B cell (primary cell): ENCODE measurements around the gene NFE2L1. TPM values are rescaled to one million over a fixed set of nuclear protein-coding genes. Genes with fewer than 3 reads are reported as not detected.

Source experiments
- ATAC-seq: fragments of 200-7000 bp; cut with Tn5 transposase; one replicate; pipeline ENCODE4 v1.10.0; 2021; ENCODE audit warnings: low read depth, mild to moderate bottlenecking, moderate number of reproducible peaks, moderate library complexity
- CTCF ChIA-PET: fragments of 350-600 bp; sonication (Branson Sonifier 250); formaldehyde crosslinking; loops from one replicate; lab custom pipeline; 2021; ENCODE audit warnings: antibody characterized with exemption, inconsistent platforms; lab: Charles Lee
- POLR2A ChIA-PET: fragments of 350-600 bp; sonication (Branson Sonifier 250); formaldehyde crosslinking; loops from one replicate; lab custom pipeline; 2021; ENCODE audit warnings: antibody characterized with exemption; lab: Charles Lee
- DNase-seq: peaks from one replicate; pipeline ENCODE4 v3.0.0; 2013
- H2AFZ ChIP-seq: 2 replicates; pipeline ENCODE4 v1.6.1; 2012; ENCODE audit warnings: mild to moderate bottlenecking, low read depth, low read length; ENCODE audit not compliant: insufficient read depth, poor library complexity, severe bottlenecking
- H3K27ac ChIP-seq, 2 donors: 1 replicate in 1 of 2; 2 replicates in 1 of 2; pipeline ENCODE4 v1.5.1; 2012 to 2013; ENCODE audit warnings: low read length in 2 of 2, mild to moderate bottlenecking in 2 of 2, moderate library complexity in 1 of 2
- H3K27me3 ChIP-seq, 4 experiments: fragments of 200-600 bp in 1 of 4; sonication (generic) in 1 of 4; replicated peaks in 1 of 4; 1 replicate in 2 of 4; 2 replicates in 2 of 4; pipeline versions ENCODE4 v1.6.1 to v1.7.0; 2013 to 2016; ENCODE audit warnings: low read length in 3 of 4, mild to moderate bottlenecking in 2 of 4, mixed read lengths in 1 of 4, moderate library complexity in 1 of 4; ENCODE audit not compliant: insufficient read depth in 4 of 4, control insufficient read depth in 3 of 4; ENCODE audit errors: control extremely low read depth in 1 of 4
- H3K36me3 ChIP-seq, 2 experiments: replicated peaks in 1 of 2; 1 replicate in 1 of 2; 2 replicates in 1 of 2; pipeline versions ENCODE4 v1.6.1 to v1.7.1; 2013; ENCODE audit warnings: low read length in 1 of 2; ENCODE audit not compliant: insufficient read depth in 2 of 2, control insufficient read depth in 1 of 2; ENCODE audit errors: control extremely low read depth in 1 of 2, extremely low read depth in 1 of 2
- H3K4me1 ChIP-seq, 2 donors: fragments of 200-600 bp in 1 of 2; sonication (generic) in 1 of 2; 1 replicate in 1 of 2; 2 replicates in 1 of 2; pipeline versions ENCODE4 v1.5.1 to v1.6.1; 2013 to 2017; ENCODE audit warnings: low read length in 2 of 2; ENCODE audit not compliant: control insufficient read depth in 2 of 2, insufficient read depth in 2 of 2
- H3K4me2 ChIP-seq: replicated peaks from 2 replicates; pipeline ENCODE3; 2012; ENCODE audit warnings: mild to moderate bottlenecking, low read depth, low read length; ENCODE audit not compliant: poor library complexity, severe bottlenecking
- H3K4me3 ChIP-seq, 5 experiments: fragments of 200-600 bp in 1 of 5; sonication (generic) in 1 of 5; 1 replicate in 3 of 5; 2 replicates in 2 of 5; pipeline versions ENCODE4 v1.5.1 to v1.7.0; 2011 to 2016; ENCODE audit warnings: low read length in 4 of 5, mild to moderate bottlenecking in 4 of 5, low read depth in 2 of 5, control low read depth in 1 of 5, moderate library complexity in 1 of 5; ENCODE audit not compliant: insufficient read depth in 1 of 5; ENCODE audit errors: control extremely low read depth in 1 of 5, extremely low read depth in 1 of 5
- H3K79me2 ChIP-seq: fragments of 200-600 bp; sonication (generic); one replicate; pipeline ENCODE4 v1.6.0; 2016; ENCODE audit warnings: low read length; ENCODE audit not compliant: control insufficient read depth, insufficient read depth
- H3K9ac ChIP-seq: fragments of 200-600 bp; sonication (generic); 2 replicates; pipeline ENCODE4 v1.6.1; 2017; ENCODE audit warnings: mild to moderate bottlenecking, low read length, moderate library complexity
- H3K9me3 ChIP-seq, 3 donors: one replicate each; pipeline versions ENCODE4 v1.6.1 to v1.7.1; 2013; ENCODE audit warnings: low read length in 2 of 3; ENCODE audit not compliant: control insufficient read depth in 2 of 3, insufficient read depth in 1 of 3; ENCODE audit errors: control extremely low read depth in 1 of 3
- H4K20me1 ChIP-seq: 2 replicates; pipeline ENCODE4 v1.6.0; 2012; ENCODE audit warnings: mild to moderate bottlenecking, low read length; ENCODE audit not compliant: insufficient read depth, control insufficient read depth, poor library complexity, severe bottlenecking
- H3K27ac Mint-ChIP-seq: one replicate; pipeline ENCODE4 v1.8.0; 2021; ENCODE audit warnings: mixed read lengths
- H3K27me3 Mint-ChIP-seq: one replicate; pipeline ENCODE4 v1.8.0; 2021; ENCODE audit warnings: mixed read lengths
- H3K4me1 Mint-ChIP-seq: one replicate; pipeline ENCODE4 v1.8.0; 2021; ENCODE audit warnings: mixed read lengths
- H3K4me3 Mint-ChIP-seq: one replicate; pipeline ENCODE4 v1.8.0; 2021; ENCODE audit warnings: mixed read lengths
- H3K9me3 Mint-ChIP-seq: one replicate; pipeline ENCODE4 v1.8.0; 2022; ENCODE audit warnings: mixed read lengths; ENCODE audit not compliant: insufficient read depth
- EZH2 ChIP-seq: IDR thresholded peaks from 2 replicates; pipeline ENCODE4 v1.6.1; 2012; ENCODE audit warnings: borderline replicate concordance, low read depth, mild to moderate bottlenecking, moderate library complexity, low read length; ENCODE audit not compliant: insufficient read depth, poor library complexity, severe bottlenecking
- WGBS: methylation state at CpG from one replicate; pipeline ENCODE4 v1.1.5; 2013; ENCODE audit warnings: missing lambda C conversion rate; ENCODE audit not compliant: insufficient coverage; 5-methylcytosine and 5-hydroxymethylcytosine counted together
- intact Hi-C: fragments of 100-400 bp; cut with micrococcal nuclease; formaldehyde crosslinking; loops from one replicate; pipeline ENCODE4 v1.10.0; 2022
- polyA plus RNA-seq: library from polyadenylated mRNA; depleted of rRNA; stranded (reverse); fragments of >200 nt; gene quantifications from 2 replicates; pipeline ENCODE4 v1.2.3, GENCODE V29; 2012
- total RNA-seq, 2 donors: library from RNA; stranded (reverse); fragments of 120-200 nt in 1 of 2; gene quantifications; 1 replicate in 1 of 2; 2 replicates in 1 of 2; pipeline versions ENCODE4 v1.2.3 to v1.2.4, GENCODE V29; 2013 to 2022
- TF ChIP-seq, protein P1 (sequence below): fragments of 200-600 bp; IDR thresholded peaks from one replicate; pipeline ENCODE4 v1.8.0; 2022; ENCODE audit warnings: antibody characterized with exemption, mild to moderate bottlenecking

Gene NFE2L1
- total and polyA plus RNA-seq, 2 donors (not counting 1 experiment from before 2014, with no cell fraction given) = 25.2 to 66.4 TPM

GRCh38 chr17:48045316-48046001 is 2.7 kb upstream of the NFE2L1 start:
- Histone ChIP-seq H2AFZ (no peak overlapping the region), H3K4me3 (no peak overlapping the region), H3K36me3 (peaks cover 0 to under 1% of the 10 kb centered on the region in 2 experiments), H3K4me1 (peaks cover 20 to 24% of the 10 kb centered on the region in 2 donors), H3K4me2 (no peak overlapping the region), H3K9ac (no peak overlapping the region), H3K79me2 (peaks cover 33% of the 10 kb centered on the region), H3K9me3 (no peaks in the 10 kb centered on the region), H3K27ac (no peak overlapping the region), H4K20me1 (no peaks in the 10 kb centered on the region), H3K27me3 (no peaks in the 10 kb centered on the region)
- POLR2A ChIA-PET = no interaction called here
- H3K4me1 Mint-ChIP-seq = peaks cover 31% of the 10 kb centered on the region
- DNase-seq (no peak), ATAC-seq (no peak)
- 86% methylated on average over 8 of the region's 8 CpGs for WGBS
- CTCF ChIA-PET = interaction anchor here (1.4 to 5.3 kb wide), 2 partner anchors 15 to 19 kb away, joined by 3 to 50 read pairs; no protein-coding TSS in a partner anchor
- intact Hi-C loops = no loop called here
- H3K27ac Mint-ChIP-seq = no peak overlapping the region
- H3K9me3 Mint-ChIP-seq = no peaks in the 10 kb centered on the region
- no peak for TF ChIP-seq EZH2
- TF ChIP-seq, protein P1, sequence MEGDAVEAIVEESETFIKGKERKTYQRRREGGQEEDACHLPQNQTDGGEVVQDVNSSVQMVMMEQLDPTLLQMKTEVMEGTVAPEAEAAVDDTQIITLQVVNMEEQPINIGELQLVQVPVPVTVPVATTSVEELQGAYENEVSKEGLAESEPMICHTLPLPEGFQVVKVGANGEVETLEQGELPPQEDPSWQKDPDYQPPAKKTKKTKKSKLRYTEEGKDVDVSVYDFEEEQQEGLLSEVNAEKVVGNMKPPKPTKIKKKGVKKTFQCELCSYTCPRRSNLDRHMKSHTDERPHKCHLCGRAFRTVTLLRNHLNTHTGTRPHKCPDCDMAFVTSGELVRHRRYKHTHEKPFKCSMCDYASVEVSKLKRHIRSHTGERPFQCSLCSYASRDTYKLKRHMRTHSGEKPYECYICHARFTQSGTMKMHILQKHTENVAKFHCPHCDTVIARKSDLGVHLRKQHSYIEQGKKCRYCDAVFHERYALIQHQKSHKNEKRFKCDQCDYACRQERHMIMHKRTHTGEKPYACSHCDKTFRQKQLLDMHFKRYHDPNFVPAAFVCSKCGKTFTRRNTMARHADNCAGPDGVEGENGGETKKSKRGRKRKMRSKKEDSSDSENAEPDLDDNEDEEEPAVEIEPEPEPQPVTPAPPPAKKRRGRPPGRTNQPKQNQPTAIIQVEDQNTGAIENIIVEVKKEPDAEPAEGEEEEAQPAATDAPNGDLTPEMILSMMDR = no peak
- peak overlapping the region; percentile 62 for H3K4me3 Mint-ChIP-seq
- no peaks in the 10 kb centered on the region for H3K27me3 Mint-ChIP-seq

GRCh38 chr17:48046296-48046695 is 1.9 kb upstream of the NFE2L1 start:
- Mint-ChIP-seq H3K27me3 (no peaks in the 10 kb centered on the region), H3K9me3 (no peaks in the 10 kb centered on the region), H3K4me1 (peaks cover 36% of the 10 kb centered on the region), H3K4me3 (no peak overlapping the region), H3K27ac (no peak overlapping the region)
- Histone ChIP-seq H3K27ac (no peak overlapping the region), H3K9ac (no peak overlapping the region), H3K79me2 (peaks cover 41% of the 10 kb centered on the region), H3K4me2 (peak overlapping the region; percentile 80), H3K36me3 (peaks cover 0 to 9% of the 10 kb centered on the region in 2 experiments), H3K4me1 (peaks cover 20 to 24% of the 10 kb centered on the region in 2 donors), H2AFZ (no peak overlapping the region), H3K27me3 (no peaks in the 10 kb centered on the region), H4K20me1 (peaks cover 6% of the 10 kb centered on the region), H3K4me3 (no peak overlapping the region), H3K9me3 (no peaks in the 10 kb centered on the region)
- CTCF ChIA-PET = interaction anchor here (1.2 to 5.3 kb wide), 3 partner anchors 10 to 67 kb away, joined by 3 to 50 read pairs (median 14); no protein-coding TSS in a partner anchor
- DNase-seq = no peak
- intact Hi-C loops = no loop called here
- POLR2A ChIA-PET = no interaction called here
- WGBS = 90% methylated on average over 2 of the region's 7 CpGs
- ATAC-seq = no peak
- no peak for TF ChIP-seq EZH2
- TF ChIP-seq, protein P1 = no peak
